HepG2 (cell line): ENCODE results near the gene TSTD1.

Experiments used
- EP300 ChIP-seq, 3 experiments: sonication (generic) in 1 of 3; formaldehyde crosslinking in 1 of 3; IDR thresholded peaks; 2 replicates each; pipeline versions ENCODE4 v1.5.1 to v1.6.1; 2011 to 2020; ENCODE audit warnings: low read depth in 2 of 3, low read length in 2 of 3, borderline replicate concordance in 1 of 3, improper control_type of control experiment in 1 of 3, mild to moderate bottlenecking in 1 of 3, missing genetic modification reagents in 1 of 3, moderate library complexity in 1 of 3
- FOSL2 ChIP-seq: sonication (generic); formaldehyde crosslinking; IDR thresholded peaks from 2 replicates; pipeline ENCODE4 v1.4.0; 2020; ENCODE audit warnings: missing genetic modification reagents
- HNF4G ChIP-seq, 2 experiments: sonication (generic) in 1 of 2; formaldehyde crosslinking in 1 of 2; IDR thresholded peaks; 2 replicates each; pipeline versions ENCODE4 v1.4.0 to v1.6.1; 2011 to 2020; ENCODE audit warnings: borderline replicate concordance in 2 of 2, low read depth in 2 of 2, mild to moderate bottlenecking in 2 of 2, low read length in 1 of 2, missing genetic modification reagents in 1 of 2, moderate library complexity in 1 of 2
- KLF9 ChIP-seq: IDR thresholded peaks from 2 replicates; pipeline ENCODE4 v1.6.1; 2016; ENCODE audit warnings: low read depth
- PTBP1 ChIP-seq: fragments of 200-400 bp; formaldehyde crosslinking; IDR thresholded peaks from 2 replicates; pipeline ENCODE4 v1.6.1; 2018; ENCODE audit warnings: low read length, low read depth; ENCODE audit not compliant: poor library complexity, severe bottlenecking
- SMAD1 ChIP-seq: sonication (generic); formaldehyde crosslinking; IDR thresholded peaks from 2 replicates; pipeline ENCODE4 v1.4.0; 2020; ENCODE audit warnings: missing genetic modification reagents, low read depth, mild to moderate bottlenecking, borderline replicate concordance
- ZNF354B ChIP-seq: sonication (generic); formaldehyde crosslinking; IDR thresholded peaks from 2 replicates; pipeline ENCODE4 v1.8.0; 2022; ENCODE audit warnings: mild to moderate bottlenecking, missing genetic modification reagents
- ZNF550 ChIP-seq: sonication (generic); formaldehyde crosslinking; IDR thresholded peaks from 2 replicates; pipeline ENCODE4 v1.4.0; 2020; ENCODE audit warnings: mild to moderate bottlenecking, missing genetic modification reagents, borderline replicate concordance
- ZNF772 ChIP-seq: sonication (generic); formaldehyde crosslinking; IDR thresholded peaks from 2 replicates; pipeline ENCODE4 v1.5.0; 2020; ENCODE audit warnings: mild to moderate bottlenecking, missing genetic modification reagents
- ZNF780A ChIP-seq: sonication (generic); formaldehyde crosslinking; IDR thresholded peaks from 2 replicates; pipeline ENCODE4 v1.8.0; 2022; ENCODE audit warnings: mild to moderate bottlenecking, missing genetic modification reagents, moderate library complexity
- TF ChIP-seq, protein P1 (sequence below): sonication (generic); formaldehyde crosslinking; IDR thresholded peaks from 2 replicates; pipeline ENCODE4 v1.4.0; 2020; ENCODE audit warnings: missing genetic modification reagents
- TF ChIP-seq, protein P2 (sequence below): IDR thresholded peaks from 2 replicates; pipeline ENCODE4 v1.6.1; 2016; ENCODE audit warnings: missing compliant biosample characterization, missing genetic modification reagents, borderline replicate concordance
- TF ChIP-seq, protein P3 (sequence below): sonication (generic); formaldehyde crosslinking; IDR thresholded peaks from 2 replicates; pipeline ENCODE4 v1.5.0; 2020; ENCODE audit warnings: mild to moderate bottlenecking, missing genetic modification reagents, borderline replicate concordance

DNA sequence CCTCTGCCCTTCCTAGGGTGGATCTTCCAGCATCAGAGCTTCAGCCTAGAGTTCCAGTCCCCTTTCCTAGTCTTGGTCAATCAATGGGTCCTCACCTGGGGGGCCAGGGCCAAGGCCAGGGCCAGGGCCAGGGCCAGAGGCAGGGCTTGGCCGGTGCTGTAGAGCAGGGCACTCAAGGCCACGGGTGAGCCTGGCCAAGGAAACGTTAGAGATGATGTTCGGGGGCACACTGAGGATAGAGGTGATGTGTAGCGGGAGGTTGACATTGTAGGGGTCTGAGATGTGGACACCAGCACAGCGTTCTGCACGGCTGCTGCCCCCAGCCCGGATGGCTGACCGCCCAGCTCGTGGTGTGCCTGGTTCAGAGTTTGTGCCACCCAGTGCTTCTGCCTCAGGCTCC lies 12.5 kb upstream of the TSTD1 start:
- TF ChIP-seq, protein P1, sequence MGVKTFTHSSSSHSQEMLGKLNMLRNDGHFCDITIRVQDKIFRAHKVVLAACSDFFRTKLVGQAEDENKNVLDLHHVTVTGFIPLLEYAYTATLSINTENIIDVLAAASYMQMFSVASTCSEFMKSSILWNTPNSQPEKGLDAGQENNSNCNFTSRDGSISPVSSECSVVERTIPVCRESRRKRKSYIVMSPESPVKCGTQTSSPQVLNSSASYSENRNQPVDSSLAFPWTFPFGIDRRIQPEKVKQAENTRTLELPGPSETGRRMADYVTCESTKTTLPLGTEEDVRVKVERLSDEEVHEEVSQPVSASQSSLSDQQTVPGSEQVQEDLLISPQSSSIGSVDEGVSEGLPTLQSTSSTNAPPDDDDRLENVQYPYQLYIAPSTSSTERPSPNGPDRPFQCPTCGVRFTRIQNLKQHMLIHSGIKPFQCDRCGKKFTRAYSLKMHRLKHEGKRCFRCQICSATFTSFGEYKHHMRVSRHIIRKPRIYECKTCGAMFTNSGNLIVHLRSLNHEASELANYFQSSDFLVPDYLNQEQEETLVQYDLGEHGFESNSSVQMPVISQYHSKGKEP, result no peak
- TF ChIP-seq ZNF354B (CRISPR knock-in tag) (no peak), ZNF550 (no peak), EP300 (IDR thresholded peaks at IDR 0.05; ENCODE audit: low read depth in 2 of 2, low read length in 2 of 2) (no peak), EP300 (CRISPR knock-in tag; IDR thresholded peaks at IDR 0.05; ENCODE audit: borderline replicate concordance) (no peak), ZNF780A (CRISPR knock-in tag) (no peak), KLF9 (no peak), HNF4G (IDR thresholded peaks at IDR 0.05; ENCODE audit: borderline replicate concordance, low read depth, low read length) (no peak), HNF4G (CRISPR knock-in tag; IDR thresholded peaks at IDR 0.05; ENCODE audit: borderline replicate concordance, low read depth) (no peak), ZNF772 (no peak), SMAD1 (CRISPR knock-in tag) (no peak), PTBP1 (no peak), FOSL2 (no peak)
- TF ChIP-seq, protein P2, sequence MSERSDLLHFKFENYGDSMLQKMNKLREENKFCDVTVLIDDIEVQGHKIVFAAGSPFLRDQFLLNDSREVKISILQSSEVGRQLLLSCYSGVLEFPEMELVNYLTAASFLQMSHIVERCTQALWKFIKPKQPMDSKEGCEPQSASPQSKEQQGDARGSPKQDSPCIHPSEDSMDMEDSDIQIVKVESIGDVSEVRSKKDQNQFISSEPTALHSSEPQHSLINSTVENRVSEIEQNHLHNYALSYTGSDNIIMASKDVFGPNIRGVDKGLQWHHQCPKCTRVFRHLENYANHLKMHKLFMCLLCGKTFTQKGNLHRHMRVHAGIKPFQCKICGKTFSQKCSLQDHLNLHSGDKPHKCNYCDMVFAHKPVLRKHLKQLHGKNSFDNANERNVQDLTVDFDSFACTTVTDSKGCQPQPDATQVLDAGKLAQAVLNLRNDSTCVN (CRISPR knock-in tag), result no peak
- TF ChIP-seq, protein P3, sequence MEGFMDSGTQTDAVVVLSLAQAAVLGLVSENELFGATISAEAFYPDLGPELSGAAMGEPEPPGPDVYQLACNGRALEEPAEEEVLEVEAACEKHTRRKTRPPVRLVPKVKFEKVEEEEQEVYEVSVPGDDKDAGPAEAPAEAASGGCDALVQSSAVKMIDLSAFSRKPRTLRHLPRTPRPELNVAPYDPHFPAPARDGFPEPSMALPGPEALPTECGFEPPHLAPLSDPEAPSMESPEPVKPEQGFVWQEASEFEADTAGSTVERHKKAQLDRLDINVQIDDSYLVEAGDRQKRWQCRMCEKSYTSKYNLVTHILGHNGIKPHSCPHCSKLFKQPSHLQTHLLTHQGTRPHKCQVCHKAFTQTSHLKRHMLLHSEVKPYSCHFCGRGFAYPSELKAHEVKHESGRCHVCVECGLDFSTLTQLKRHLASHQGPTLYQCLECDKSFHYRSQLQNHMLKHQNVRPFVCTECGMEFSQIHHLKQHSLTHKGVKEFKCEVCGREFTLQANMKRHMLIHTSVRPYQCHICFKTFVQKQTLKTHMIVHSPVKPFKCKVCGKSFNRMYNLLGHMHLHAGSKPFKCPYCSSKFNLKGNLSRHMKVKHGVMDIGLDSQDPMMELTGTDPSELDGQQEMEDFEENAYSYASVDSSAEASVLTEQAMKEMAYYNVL (CRISPR knock-in tag), result no peak
